GM19438 (cell line): ENCODE results near the gene FGB.

ENCODE experiments used
- ATAC-seq: cut with Tn5 transposase; IDR thresholded peaks from one replicate; pipeline ENCODE4 v1.9.1; 2021; ENCODE audit warnings: low read depth; ENCODE audit not compliant: unreplicated experiment

FGB gene

DNA sequence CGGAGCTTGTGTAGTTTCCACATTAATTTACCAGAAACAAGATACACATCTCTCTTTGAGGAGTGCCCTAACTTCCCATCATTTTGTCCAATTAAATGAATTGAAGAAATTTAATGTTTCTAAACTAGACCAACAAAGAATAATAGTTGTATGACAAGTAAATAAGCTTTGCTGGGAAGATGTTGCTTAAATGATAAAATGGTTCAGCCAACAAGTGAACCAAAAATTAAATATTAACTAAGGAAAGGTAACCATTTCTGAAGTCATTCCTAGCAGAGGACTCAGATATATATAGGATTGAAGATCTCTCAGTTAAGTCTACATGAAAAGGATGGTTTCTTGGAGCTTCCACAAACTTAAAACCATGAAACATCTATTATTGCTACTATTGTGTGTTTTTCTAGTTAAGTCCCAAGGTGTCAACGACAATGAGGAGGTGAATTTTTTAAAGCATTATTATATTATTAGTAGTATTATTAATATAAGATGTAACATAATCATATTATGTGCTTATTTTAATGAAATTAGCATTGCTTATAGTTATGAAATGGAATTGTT is at the start of gene FGB:
Gene FGB (plus strand): TSS at position 315 of the 558 bp plus-strand sequence. CDS start 8 bp downstream, at position 323.
- no peak for ATAC-seq

DNA sequence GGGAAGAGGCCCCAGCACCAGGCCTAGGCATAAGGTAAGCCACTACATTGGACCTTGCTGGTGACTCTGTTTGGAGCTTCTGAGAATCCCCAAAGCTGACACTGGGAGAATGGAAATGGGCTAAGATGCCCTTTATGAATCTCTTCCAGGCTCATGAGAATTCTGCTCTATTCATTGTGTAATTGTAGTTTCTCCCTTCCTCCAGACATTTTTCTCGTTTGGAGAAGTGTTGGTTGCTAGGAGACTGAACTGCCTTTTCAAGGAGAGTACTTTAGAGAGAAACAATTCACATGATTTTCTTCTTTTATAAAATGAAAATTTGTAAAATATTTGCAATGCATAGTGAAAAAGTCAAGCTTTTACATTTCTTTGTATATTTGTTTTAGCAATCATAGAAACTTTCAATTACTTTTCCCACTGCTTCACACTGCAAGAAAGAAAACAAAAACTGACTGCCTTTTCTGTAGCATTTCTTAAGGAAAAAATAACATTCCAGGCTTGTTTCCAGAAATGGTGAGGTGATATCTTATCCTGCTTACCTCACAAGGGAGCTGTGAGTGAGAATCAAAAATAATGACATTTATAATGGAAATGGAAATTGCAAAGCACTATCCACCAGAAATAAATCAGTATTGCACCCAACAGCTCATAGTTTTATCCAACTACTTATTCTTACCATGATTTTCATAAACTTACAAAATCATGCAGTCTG is 46.3 kb upstream of the FGB start:
- ATAC-seq = no peak

DNA sequence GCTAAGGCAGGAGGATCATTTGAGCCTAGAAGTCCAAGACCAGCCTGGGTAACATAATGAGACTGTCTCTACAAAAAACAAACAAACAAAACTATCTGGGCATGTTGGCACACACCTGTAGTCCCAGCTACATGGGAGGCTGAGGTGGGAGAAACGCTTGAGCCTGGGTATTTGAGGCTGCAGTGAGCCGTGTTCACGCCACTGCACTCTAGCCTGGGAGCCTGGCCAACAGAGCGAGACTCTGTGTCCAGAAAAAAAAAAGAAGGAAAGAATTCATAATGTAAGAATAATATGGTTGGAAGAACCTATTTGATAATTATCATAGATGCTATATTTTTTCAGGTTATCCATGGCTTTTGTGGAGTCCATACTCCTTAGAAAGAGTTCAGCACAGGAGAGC is 45.2 kb upstream of the FGB start:
- no peak for ATAC-seq

DNA sequence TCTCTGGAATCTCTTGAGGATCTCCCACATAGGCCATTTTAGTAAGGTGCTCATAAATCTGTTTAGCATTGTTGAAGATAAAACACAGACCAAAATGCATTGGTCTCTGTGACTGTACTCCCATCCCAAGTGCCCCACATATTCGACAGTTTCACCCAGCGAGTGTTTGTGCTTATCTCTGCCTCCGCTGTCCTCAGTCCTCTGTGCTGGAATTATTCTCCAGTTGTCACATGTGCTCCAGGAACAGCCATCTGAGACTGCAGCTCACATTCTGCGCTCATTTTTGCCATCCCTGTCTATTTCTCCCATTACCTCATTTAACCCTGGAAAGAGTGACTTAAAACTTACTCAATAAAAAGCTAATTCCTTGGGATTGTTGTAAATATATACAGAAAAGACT is 43.6 kb upstream of the FGB start:
- ATAC-seq = no peak

DNA sequence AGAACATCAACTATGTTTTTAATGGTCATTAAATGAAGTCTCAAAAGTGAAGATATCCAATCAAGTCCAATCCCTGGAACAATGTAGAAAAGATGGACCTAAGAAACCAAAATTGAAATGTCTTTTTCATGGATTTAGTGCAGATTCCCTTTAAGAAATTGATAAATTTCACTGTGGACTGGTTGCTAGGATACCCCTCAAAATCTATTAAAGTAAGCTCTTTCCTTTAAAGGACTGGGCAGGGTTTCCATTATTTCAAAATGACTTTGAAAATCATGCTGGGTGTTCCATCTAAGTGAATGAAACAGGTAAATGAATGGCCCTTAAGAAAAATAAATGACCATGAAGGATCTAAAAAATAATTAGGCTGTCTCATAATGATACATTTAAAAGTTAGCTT is 41.2 kb upstream of the FGB start:
- no peak for ATAC-seq

DNA sequence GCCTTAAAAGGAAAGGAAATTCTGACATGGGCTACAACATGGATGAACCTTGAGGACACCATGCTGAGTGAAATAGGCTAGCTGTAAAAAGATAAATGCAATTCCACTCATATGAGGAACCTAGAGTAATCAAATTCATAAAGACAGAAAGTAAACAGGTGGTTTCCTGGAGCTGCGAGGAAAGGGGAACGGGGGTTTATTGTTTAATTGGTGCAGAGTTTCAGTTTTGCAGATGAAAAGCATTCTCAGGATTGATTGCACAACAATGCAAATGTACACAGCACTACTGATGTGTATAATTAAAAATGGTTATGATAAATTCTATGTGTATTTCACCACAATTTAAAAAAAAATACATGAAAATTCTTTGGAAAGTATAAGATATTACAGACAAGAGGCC is 36.7 kb upstream of the FGB start:
- peak; percentile 72 for ATAC-seq

DNA sequence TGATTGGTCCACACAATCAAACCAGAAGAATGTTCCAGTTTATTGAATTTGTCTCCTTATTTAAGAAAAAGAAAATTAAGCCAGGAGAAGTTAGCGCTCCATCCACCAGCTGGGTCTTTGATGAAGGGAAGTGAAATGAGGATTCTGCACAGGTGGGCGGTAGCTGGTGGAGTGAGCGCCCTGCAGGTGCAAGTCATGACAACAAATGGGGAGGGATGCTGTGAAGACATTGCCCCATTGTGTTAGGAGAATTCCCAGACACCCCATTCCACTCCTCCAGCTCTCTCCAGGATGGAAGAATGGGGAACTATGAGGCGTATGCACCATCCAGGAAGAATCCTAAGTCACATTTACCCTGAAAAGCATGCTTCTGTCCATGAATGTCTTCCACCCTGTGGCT is 35.5 kb upstream of the FGB start:
- no peak for ATAC-seq

DNA sequence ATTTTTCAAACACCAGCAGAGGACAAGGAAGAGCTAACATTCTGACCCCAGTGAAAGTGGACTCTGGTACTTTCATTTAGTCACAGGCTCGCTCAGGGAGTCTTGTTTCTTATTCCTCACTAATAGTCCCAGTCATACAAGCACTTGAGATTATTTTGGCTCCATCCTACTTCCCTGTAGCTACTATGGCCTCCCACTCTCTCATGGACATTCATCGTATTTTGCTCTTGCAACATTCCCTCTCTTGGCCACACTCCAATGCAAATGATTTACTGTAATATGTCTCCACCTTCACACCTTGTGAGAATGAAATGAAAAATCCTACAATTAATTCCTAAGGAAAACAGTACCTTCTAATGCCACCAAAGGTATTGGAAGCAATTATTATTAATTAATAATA is 33.9 kb upstream of the FGB start:
- no peak for ATAC-seq

DNA sequence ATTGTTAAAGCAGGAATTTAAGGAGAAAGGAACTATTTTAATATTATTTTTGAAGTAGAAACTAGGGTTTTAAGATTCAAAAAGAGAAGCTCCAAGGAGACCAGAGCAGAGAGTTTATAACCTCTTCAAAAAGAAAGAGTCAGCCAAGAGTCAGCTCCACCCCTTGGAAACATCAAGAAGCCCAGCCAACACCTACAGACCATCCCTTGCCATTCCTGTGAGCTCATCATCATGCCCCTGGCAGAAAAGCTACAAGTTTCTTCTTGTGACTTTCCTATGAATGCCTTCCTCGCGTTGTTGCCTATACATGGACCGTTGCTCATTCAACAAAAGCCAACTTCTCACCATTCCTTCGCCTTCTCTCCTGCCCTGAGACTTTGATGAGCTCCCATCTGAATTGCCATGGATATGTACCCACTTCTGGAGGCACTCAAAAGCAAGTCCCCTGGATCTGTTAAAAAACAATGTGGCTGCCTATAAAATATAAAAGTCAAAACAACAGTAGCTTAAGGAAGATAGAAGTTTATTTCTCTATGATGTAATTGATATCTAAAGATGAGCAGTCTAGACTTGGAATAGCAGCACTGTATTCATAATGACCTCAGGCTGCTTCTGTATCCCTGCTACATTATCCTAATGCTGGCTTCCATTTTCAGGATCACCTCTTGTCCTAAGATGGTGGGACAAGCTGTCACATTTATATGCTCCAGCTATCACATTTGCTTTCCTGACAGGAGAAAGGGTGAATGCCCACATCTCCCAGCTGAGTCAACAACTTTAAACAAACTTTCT is 32.9 kb upstream of the FGB start:
- ATAC-seq = no peak

DNA sequence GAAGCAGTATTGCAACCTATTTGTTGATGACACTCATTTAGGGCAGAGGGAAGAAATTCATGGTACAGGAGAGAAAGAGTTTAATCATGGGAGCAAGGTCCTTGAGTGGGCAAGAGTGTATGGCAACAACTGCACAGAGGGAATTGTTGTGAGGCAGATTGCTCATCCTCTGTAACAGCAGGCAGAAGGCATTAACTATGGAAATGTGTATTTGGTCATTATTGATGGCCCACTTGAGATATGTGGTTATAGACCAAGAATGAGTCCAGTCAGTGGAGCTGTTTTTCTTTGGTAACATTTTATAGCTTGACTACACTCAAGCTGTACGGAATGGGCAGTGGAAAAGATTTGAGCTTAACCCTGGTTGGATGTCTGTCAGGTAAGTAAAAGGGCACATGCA is 28.5 kb upstream of the FGB start:
- no peak for ATAC-seq

DNA sequence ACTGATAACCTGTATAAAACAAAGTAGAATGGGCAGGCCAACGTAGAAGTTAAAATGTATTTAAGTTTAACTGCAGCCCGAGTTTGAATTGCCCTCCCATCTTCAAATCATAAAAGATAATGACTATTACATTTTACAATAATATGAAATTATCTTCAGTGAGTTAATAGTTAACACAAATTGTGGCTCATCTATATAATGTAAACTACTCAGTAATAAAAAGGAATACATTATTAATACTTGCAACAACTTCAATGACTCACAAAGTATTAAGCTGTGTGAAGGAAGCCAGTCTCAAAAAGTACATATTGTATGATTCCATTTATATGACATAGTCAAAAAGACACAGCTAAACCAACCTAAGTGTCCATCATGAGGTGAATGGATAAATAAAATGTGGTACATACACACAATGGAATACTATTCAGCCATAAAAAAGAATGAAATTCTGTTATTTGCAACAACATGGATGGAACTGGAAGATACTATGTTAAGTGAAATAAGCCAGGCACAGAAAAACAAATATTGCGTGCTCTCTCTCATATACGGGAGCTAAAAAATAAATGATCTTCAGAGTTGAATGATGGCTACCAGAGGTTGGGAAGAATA is 20.4 kb upstream of the FGB start:
- no peak for ATAC-seq

DNA sequence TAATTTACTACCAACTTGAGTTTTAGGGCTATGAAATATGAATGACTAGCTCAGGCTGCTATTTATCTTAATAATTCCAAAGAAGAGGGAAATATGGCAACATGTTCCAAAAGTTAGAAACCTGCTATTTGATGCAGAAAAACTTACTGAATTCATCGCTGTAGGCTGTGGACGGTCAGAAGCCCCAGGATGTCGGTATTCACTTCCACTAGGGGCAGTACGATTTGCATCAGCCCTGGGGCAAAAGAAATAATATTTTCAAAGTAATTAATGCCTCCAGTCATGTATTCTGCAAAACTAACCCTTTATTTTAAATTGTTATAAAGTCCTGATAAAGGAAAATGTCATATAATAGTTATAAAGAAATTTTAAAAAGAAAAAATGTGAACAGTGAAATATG is 17.1 kb upstream of the FGB start:
- ATAC-seq = no peak

DNA sequence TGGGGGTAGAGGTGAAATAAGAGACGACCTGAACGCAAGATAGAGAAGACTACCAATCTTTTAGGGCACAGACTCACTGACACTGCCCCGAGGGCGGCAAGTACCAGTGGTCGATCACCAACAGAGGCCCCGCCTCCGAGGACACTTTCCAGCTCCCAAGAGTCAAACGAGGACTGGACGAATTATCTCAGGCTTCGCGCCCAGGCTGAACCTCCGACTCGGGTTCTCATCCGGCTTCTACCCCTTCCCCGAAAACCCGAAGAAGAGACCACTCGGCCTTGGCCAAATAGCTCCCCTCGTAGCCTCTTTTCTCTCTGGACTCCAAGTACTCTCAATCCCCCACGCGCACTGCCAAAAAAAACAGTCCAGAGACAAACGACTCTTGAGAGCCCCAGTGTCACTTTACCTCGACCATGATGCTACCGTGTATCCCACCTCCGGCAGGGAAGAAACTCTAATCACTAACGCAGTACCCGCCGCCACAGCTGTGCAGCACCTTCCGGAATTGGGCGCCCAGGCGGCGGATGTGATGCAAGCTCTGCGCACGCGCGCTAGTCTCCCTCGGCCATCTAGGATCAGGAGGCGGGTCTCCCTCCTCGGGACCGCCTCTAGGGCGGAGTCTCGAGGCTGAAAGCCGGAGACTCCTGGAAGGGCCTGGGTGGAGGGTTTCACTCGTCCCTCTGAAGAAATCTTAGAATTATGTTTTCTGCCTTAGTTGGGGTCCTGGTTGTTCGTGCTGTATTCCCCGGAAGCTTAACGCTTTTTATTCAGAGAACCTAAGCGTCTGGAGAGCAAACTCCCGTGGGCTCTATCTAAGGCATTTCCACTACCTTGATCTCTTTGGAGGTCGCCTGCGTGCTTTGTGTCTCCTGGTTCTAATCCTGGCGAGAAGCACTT is 12.7 kb upstream of the FGB start, which contains the start of gene PLRG1:
Gene PLRG1 (minus strand): TSS at position 507 of the 897 bp plus-strand sequence. CDS start 92 bp downstream, at position 415.
- ATAC-seq = peak; percentile 97

DNA sequence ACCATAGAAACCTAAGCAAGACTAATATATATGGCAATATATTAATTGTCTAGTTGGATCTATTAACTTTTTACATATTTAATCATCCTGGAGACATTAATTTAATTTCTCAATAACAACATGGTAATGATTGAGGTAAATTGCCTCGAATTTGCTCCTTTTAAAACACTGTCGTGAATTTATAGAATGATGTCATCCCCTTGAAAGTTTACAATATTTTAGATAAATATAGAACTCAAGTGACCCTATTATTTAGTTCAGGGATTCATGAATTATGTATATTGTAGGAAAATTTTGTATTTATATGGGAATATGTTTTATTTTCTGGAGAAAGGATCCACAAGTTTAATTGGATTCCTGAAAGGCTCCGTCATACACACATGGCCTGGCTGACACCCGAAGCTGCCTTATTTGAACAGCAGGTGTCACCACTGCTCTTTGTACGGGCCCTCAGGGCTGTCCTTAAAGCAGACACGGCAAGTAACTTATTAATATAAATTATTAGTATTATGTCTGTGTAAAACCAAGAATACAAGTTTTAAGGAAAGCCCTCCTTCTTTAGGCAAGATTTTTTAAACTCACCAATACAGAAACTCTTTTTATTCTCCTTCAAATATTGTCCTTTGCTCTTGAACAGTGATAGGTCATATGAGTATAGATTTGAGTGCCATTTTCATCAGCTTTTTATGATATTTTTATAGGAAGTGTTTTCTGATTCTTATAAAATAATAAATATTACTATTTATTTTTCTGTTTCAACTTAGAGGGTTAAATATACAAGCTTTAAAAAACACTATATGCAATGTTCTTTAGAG is 10.7 kb upstream of the FGB start:
- ATAC-seq = peak; percentile 42

DNA sequence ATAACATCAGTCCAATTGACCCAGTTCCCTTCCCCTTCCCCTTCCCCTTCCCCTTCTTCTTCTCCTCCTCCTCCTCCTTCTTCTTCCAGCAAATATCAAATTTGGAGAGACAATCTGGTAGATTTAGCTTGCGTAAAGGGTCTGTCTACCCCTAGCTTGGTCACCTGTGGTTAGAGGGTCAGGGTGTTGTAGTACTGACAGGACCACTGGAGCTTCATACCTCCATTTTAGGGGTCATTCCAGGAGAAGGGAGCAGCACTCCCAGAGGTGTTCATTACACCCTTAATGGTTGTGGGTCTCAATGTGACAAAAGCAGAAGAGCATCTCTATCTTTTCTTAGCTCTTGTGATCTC is 3.7 kb upstream of the FGB start:
- ATAC-seq = peak; percentile 21

DNA sequence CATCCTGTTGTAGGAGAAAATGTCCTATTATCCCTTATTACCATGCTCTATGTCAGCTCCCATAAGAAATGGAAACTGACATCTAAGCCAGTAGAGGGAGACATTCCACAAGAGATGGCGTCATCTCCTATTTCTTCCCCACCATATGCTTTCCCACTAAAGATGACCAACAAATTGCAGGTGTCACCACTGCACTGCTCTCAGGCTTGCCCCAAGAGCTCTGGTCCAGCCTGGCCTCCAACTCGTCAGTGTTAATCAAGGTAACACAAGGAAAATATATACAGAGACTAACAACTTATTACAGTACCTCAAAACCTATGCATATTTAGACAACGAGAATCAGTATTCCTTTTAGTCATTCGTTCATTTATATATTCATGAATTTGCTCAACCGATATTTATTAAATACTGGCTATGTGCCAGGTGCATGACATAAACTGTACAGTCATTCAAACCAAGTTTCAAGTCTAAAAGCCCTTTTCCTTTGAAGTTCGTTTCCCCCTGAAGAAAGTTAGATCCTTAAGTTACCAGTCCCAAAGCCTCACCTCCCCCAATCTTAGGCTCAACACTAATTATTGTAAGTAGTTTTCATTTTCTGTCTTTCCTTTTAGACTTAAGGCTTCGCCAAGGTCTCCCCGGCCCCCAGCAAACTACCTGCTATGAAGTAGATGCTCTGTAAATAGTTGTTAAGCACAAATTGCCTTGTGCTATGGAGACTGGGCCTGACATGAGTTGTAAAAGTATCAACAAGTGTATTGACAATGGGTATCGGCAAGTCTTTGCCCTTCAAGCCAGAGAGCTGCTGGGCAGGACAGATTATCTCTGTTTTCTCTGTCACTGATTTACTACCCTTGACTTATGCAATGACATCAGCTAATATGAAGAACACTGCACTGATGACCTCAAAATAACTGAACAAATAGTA is 3.1 kb upstream of the FGB start:
- peak; percentile 90 for ATAC-seq

DNA sequence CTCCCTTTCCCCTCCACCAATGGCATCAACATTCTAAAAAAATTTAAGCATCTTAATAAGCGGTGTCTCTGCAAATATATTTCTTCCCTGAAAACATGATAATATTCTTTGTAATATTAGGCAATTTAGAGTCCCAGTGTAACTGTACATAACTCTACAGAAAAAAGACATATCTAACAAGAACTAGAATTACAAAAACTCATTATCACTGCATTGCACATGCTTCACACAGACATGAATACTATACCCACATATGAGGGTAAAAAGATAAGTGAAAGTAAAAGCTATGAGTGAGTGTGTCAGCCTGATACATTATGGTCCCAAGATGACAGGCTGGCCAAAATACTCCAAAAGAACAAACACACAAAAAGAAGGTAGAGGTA is 2.4 kb upstream of the FGB start:
- no peak for ATAC-seq

DNA sequence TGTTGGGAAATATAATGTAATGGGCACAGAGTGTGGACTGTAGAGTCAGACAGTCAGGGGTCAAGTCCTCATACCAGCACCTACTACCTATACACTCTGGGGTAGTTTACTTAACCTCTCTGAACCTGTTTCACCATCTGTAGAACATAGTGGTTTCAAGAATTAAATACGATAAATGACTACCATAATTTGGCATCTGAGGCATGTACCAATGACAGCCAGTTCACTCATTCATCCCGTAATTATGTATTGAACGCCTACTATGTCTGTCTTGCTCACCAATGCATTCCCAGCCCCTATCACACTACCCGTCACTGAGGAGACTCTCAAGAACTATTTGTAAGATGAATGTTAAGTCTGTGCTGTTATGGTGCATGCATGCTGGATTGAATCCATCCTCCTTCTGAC is 2.0 kb upstream of the FGB start:
- ATAC-seq = no peak

DNA sequence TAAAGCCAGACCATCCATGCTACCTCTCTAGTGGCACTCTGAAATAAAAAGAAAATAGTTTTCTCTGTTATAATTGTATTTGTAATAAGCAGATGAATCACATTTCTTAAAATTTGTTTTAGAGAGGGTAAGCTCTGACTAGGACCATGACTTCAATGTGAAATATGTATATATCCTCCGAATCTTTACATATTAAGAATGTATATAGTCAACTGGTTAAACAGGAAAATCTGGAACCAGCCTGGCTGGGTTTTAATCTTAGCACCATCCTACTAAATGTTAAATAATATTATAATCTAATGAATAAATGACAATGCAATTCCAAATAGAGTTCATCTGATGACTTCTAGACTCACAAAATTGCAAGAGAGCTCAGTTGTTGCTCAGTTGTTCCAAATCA is 1.5 kb downstream of the FGB start:
- ATAC-seq = no peak
